C4-2B (cell line): ENCODE results near the gene SMIM5.

ENCODE experiments used
- ZFX ChIP-seq: fragments of 450-650 bp; IDR thresholded peaks from 2 replicates; pipeline ENCODE4 v1.6.1; 2017
- TF ChIP-seq, protein P1 (sequence below): fragments of 450-650 bp; conservative IDR thresholded peaks from 2 replicates; pipeline ENCODE4 v1.5.1; 2017; ENCODE audit warnings: mild to moderate bottlenecking

GRCh38 chr17:75680431-75680830, 47.2 kb downstream of the SMIM5 start:
- TF ChIP-seq, protein P1, sequence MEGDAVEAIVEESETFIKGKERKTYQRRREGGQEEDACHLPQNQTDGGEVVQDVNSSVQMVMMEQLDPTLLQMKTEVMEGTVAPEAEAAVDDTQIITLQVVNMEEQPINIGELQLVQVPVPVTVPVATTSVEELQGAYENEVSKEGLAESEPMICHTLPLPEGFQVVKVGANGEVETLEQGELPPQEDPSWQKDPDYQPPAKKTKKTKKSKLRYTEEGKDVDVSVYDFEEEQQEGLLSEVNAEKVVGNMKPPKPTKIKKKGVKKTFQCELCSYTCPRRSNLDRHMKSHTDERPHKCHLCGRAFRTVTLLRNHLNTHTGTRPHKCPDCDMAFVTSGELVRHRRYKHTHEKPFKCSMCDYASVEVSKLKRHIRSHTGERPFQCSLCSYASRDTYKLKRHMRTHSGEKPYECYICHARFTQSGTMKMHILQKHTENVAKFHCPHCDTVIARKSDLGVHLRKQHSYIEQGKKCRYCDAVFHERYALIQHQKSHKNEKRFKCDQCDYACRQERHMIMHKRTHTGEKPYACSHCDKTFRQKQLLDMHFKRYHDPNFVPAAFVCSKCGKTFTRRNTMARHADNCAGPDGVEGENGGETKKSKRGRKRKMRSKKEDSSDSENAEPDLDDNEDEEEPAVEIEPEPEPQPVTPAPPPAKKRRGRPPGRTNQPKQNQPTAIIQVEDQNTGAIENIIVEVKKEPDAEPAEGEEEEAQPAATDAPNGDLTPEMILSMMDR: no peak
- no peak for TF ChIP-seq ZFX
